Gastrocnemius medialis (tissue), 4 donors: ENCODE results near the gene MDFIC. TPM values are rescaled to one million over a fixed set of nuclear protein-coding genes. Genes with fewer than 3 reads are reported as not detected.
"Not testable (repeated sequence)": the region's sequence is repeated elsewhere in the genome, so short reads cannot be mapped to it uniquely, and the experiment has no call there.

Experiments
- ATAC-seq, 2 donors: fragments of 150-250 bp; one replicate each; pipeline ENCODE4 v1.9.1; 2016
- DNase-seq, 2 donors: peaks; one replicate each; pipeline ENCODE4 v3.0.0-alpha.2; 2019
- H3K27ac ChIP-seq, 4 donors: fragments of 200-600 bp; sonication (generic); 1 replicate in 1 of 4; 2 replicates in 3 of 4; pipeline ENCODE4 v1.5.1; 2016 to 2018; ENCODE audit warnings: mild to moderate bottlenecking in 2 of 4, moderate library complexity in 1 of 4
- H3K27me3 ChIP-seq, 3 donors: fragments of 200-600 bp; sonication (generic) in 2 of 3; 1 replicate in 1 of 3; 2 replicates in 2 of 3; pipeline versions ENCODE4 v1.5.1 to v1.6.0; 2016 to 2019; ENCODE audit warnings: mild to moderate bottlenecking in 1 of 3, moderate library complexity in 1 of 3
- H3K36me3 ChIP-seq, 2 donors: fragments of 200-600 bp; sonication (generic) in 1 of 2; one replicate each; pipeline ENCODE4 v1.5.1; 2017 to 2018
- H3K4me1 ChIP-seq, 2 donors: fragments of 200-600 bp; sonication (generic) in 1 of 2; one replicate each; pipeline ENCODE4 v1.5.1; 2016 to 2017; ENCODE audit warnings: mild to moderate bottlenecking in 2 of 2
- H3K4me3 ChIP-seq, 4 donors: fragments of 200-600 bp; sonication (generic) in 3 of 4; 1 replicate in 1 of 4; 2 replicates in 3 of 4; pipeline ENCODE4 v1.5.1; 2016 to 2019; ENCODE audit warnings: mild to moderate bottlenecking in 2 of 4
- H3K9me3 ChIP-seq, 3 donors: fragments of 200-600 bp; sonication (generic) in 2 of 3; 1 replicate in 1 of 3; 2 replicates in 2 of 3; pipeline ENCODE4 v1.5.1; 2016 to 2019
- POLR2A ChIP-seq, 2 donors: fragments of 450-650 bp; IDR thresholded peaks; one replicate each; pipeline ENCODE4 v1.6.1; 2017; ENCODE audit warnings: antibody characterized with exemption in 2 of 2, mild to moderate bottlenecking in 2 of 2, moderate library complexity in 2 of 2
- in situ Hi-C, 4 donors: fragments of 200-750 bp; cut with MboI; loops; one replicate each; pipeline versions ENCODE4 v1.15.0 to v1.8.0; 2017; ENCODE audit warnings: low sequenced_read_pairs in 4 of 4
- intact Hi-C: fragments of 100-400 bp; cut with DNase I; formaldehyde crosslinking; loops from one replicate; pipeline ENCODE4 v1.15.1; 2023; ENCODE audit warnings: low total_unique reads
- total RNA-seq, 4 donors: library from RNA; depleted of rRNA; stranded (reverse); fragments of >200 nt; gene quantifications; one replicate each; pipeline versions ENCODE4 v1.1.0 to v1.2.3, GENCODE V29; 2016
- TF ChIP-seq, protein P1 (sequence below), 5 experiments: fragments of 450-650 bp in 3 of 5; fragments of 200-600 bp in 2 of 5; sonication (generic) in 2 of 5; IDR thresholded peaks in 4 of 5; conservative IDR thresholded peaks in 1 of 5; 1 replicate in 4 of 5; 2 replicates in 1 of 5; pipeline ENCODE4 v1.5.1; 2016 to 2019; ENCODE audit warnings: antibody characterized with exemption in 5 of 5, mild to moderate bottlenecking in 3 of 5, moderate library complexity in 3 of 5

MDFIC gene
- total RNA-seq, 4 donors from 2014 or later: 6.3 to 11.6 (median 10.6) TPM

DNA sequence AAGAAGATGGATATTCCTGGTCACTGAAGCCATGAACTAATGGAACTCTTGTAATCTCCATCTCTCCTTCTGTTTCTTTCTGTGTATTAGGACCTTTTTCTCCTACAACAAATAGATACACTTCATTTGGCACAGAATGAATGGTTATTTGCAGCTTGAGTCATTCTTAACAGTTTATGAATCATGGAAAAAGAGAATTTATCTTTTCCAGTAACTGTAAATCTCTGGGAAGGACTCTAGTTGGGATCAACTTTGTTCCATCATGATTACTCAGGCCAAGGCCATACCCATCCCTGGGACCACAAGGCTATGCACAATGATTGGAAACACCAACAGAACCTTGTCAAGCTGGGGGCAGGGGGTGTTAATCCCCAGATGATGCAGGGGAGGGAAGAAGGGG lies 36.1 kb upstream of the MDFIC start:
- H3K4me1 ChIP-seq: no peaks in the 10 kb centered on the region
- in situ Hi-C loops (no loop called here), intact Hi-C loops (no loop called here)
- no peak overlapping the region for H3K27ac ChIP-seq
- no peak for DNase-seq
- H3K36me3 ChIP-seq: no peaks in the 10 kb centered on the region
- H3K4me3 ChIP-seq: no peak overlapping the region
- no peaks in the 10 kb centered on the region for H3K9me3 ChIP-seq
- H3K27me3 ChIP-seq: no peaks in the 10 kb centered on the region
- TF ChIP-seq, protein P1, sequence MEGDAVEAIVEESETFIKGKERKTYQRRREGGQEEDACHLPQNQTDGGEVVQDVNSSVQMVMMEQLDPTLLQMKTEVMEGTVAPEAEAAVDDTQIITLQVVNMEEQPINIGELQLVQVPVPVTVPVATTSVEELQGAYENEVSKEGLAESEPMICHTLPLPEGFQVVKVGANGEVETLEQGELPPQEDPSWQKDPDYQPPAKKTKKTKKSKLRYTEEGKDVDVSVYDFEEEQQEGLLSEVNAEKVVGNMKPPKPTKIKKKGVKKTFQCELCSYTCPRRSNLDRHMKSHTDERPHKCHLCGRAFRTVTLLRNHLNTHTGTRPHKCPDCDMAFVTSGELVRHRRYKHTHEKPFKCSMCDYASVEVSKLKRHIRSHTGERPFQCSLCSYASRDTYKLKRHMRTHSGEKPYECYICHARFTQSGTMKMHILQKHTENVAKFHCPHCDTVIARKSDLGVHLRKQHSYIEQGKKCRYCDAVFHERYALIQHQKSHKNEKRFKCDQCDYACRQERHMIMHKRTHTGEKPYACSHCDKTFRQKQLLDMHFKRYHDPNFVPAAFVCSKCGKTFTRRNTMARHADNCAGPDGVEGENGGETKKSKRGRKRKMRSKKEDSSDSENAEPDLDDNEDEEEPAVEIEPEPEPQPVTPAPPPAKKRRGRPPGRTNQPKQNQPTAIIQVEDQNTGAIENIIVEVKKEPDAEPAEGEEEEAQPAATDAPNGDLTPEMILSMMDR (IDR thresholded peaks at IDR 0.05 in 4 of 5, conservative IDR thresholded peaks at IDR 0.05 in 1 of 5): no peak
- TF ChIP-seq POLR2A (IDR thresholded peaks at IDR 0.05): no peak
- ATAC-seq: no peak

DNA sequence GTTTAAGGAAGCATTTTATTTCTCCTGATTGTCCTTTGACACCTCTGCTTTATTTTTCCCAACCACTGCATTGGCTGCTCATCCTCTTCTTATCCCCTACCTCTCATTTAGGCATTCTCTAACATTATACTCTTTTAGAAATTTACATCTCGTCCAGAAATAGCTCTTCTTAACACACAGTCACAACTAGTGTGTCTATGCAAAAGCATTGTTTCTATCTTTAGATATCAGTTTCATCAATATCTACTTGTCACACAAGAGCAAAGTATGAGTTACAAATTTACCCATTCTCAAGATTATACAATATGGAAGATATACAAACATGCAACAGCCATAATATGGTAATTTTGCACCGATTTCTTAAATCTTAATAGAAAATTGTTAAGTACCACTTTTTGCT lies 35.7 kb upstream of the MDFIC start:
- in situ Hi-C loops: no loop called here
- no peak for ATAC-seq

DNA sequence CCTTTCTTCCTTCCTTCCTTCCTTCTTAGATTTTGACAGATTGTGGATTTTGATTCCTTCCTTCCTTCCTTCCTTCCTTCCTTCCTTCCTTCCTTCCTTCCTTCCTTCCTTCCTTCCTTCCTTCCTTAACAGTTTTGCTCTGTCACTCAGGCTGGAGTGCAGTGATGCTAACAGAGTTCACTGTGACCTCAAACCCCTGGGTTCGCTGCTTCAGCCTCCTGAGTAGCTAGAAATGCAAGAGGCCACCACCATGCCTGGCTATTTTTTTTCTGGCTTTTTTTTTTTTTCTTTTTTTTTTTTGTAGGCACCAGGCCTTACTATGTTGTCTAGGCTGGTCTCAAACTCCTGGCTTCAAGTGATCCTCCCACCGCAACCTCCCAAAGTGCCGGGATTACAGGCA lies 32.8 kb upstream of the MDFIC start:
- ATAC-seq, H3K36me3 ChIP-seq, H3K4me1 ChIP-seq, DNase-seq, H3K4me3 ChIP-seq, H3K27ac ChIP-seq, in situ Hi-C loops, H3K9me3 ChIP-seq, H3K27me3 ChIP-seq, intact Hi-C loops: not testable (repeated sequence)

More for the DNA sequence above, 35.7 kb upstream of the MDFIC start:
- Histone ChIP-seq H3K4me1 (no peaks in the 10 kb centered on the region), H3K9me3 (no peaks in the 10 kb centered on the region), H3K27ac (no peak overlapping the region), H3K27me3 (no peaks in the 10 kb centered on the region), H3K4me3 (no peak overlapping the region), H3K36me3 (no peaks in the 10 kb centered on the region)
- no peak for TF ChIP-seq POLR2A (IDR thresholded peaks at IDR 0.05)
- intact Hi-C loops: no loop called here
- DNase-seq: no peak

DNA sequence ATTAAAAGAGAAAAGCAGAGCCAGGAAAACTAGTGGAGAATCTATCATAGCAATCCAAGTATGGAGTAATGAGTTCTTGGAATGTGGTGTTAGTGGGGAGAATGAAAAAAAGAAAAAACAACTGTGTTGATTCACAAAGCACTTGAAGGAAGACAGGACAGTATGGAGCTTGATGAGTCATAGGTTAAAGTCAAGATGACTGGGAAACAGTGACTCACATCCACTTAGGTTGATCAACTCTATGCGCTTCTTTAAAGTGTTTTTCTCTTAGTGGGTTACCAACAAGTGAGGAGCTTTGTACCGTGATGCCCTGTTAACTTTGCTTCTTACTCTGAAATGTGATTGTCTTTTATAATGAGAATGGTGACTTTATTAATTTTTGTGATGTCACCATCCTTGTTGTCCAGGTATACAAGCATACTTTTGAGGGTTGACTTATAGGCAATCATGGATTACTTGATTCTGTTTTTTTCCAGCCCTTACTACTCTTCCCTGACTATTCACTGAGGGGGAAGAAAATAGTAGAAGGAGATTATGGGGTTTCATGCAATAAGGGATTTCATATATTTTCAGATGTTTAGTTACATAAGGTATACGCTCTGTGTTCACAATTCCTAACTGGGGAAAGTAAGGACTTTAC lies 32.1 kb upstream of the MDFIC start:
- H3K27ac ChIP-seq: no peak overlapping the region
- intact Hi-C loops: no loop called here
- no peak for TF ChIP-seq POLR2A (IDR thresholded peaks at IDR 0.05)
- TF ChIP-seq, protein P1 (IDR thresholded peaks at IDR 0.05 in 4 of 5, conservative IDR thresholded peaks at IDR 0.05 in 1 of 5): no peak

DNA sequence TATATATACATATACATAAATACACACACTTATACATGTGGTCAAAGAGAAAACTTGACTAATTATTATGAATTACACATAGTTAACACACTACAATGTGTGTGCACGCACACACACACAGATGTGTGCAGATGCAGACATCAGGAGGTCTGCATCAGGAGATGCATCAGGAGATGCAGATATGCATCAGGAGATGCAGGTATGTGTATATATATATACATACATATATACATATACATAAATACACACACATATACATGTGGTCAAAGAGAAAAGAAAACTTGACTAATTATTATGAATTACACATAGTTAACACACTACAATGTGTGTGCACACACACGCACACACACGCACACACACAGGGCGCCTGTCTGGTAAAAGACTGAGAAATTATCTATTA lies 31.3 kb upstream of the MDFIC start:
- TF ChIP-seq, protein P1 (IDR thresholded peaks at IDR 0.05 in 4 of 5, conservative IDR thresholded peaks at IDR 0.05 in 1 of 5): no peak
- no peak for TF ChIP-seq POLR2A (IDR thresholded peaks at IDR 0.05)
- Histone ChIP-seq H3K9me3 (no peaks in the 10 kb centered on the region), H3K27ac (no peak overlapping the region), H3K36me3 (no peaks in the 10 kb centered on the region), H3K4me1 (no peaks in the 10 kb centered on the region), H3K27me3 (no peaks in the 10 kb centered on the region), H3K4me3 (no peak overlapping the region)
- DNase-seq (no peak), ATAC-seq (no peak)
- in situ Hi-C loops: no loop called here
- intact Hi-C loops: no loop called here

More for the DNA sequence above, 32.1 kb upstream of the MDFIC start:
- Histone ChIP-seq H3K27me3 (no peaks in the 10 kb centered on the region), H3K4me3 (no peak overlapping the region), H3K4me1 (no peaks in the 10 kb centered on the region), H3K36me3 (no peaks in the 10 kb centered on the region), H3K9me3 (no peaks in the 10 kb centered on the region)
- ATAC-seq (no peak), DNase-seq (no peak)
- in situ Hi-C loops: no loop called here

DNA sequence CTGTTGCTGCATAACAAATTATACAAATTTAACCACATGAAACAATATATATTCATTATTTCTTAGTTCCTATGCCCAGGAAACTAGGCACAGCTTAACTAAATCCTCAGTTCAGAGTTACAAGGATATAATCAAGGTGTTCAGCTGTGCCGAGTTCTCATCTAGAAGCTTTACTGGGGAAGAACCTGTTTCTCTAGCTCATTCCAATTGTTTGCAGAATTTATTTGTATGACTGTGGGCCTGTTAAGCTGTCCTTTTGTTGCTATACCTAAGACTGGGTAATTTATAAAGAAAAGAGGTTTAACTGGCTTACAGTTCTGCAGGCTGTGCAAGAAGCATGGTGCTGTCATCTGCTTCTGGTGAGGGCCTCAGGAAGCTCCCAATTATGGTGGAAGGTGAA lies 21.8 kb upstream of the MDFIC start:
- H3K4me1 ChIP-seq: no peaks in the 10 kb centered on the region
- in situ Hi-C loops: no loop called here

More for the DNA sequence above, 21.8 kb upstream of the MDFIC start:
- no peaks in the 10 kb centered on the region for H3K9me3 ChIP-seq
- no peak for TF ChIP-seq POLR2A (IDR thresholded peaks at IDR 0.05)
- TF ChIP-seq, protein P1 (IDR thresholded peaks at IDR 0.05 in 4 of 5, conservative IDR thresholded peaks at IDR 0.05 in 1 of 5): no peak
- no peak overlapping the region for H3K4me3 ChIP-seq
- DNase-seq: no peak
- H3K36me3 ChIP-seq: no peaks in the 10 kb centered on the region
- ATAC-seq: no peak
- intact Hi-C loops: no loop called here
- no peak overlapping the region for H3K27ac ChIP-seq
- H3K27me3 ChIP-seq: no peaks in the 10 kb centered on the region
